Measurements from ENCODE around the gene CELF4.

GRCh38 chr18:37272226-37272625, 293.4 kb downstream of the CELF4 start:
- TF ChIP-seq CTCF (conservative IDR thresholded peaks at IDR 0.05; ENCODE audit: low read depth, low read length), result no peak
- TF ChIP-seq MAFK (IDR thresholded peaks at IDR 0.05; ENCODE audit: low read depth, low read length), result no peak
- TF ChIP-seq POLR2A (IDR thresholded peaks at IDR 0.05; ENCODE audit: low read depth, low read length), result no peak
- no peak for TF ChIP-seq RFX5 (IDR thresholded peaks at IDR 0.05; ENCODE audit: low read depth, low read length)
- TF ChIP-seq FOS (IDR thresholded peaks at IDR 0.05; ENCODE audit: low read depth, low read length), result no peak
- TF ChIP-seq BHLHE40 (IDR thresholded peaks at IDR 0.05; ENCODE audit: low read depth, low read length), result no peak
- TF ChIP-seq RAD21 (IDR thresholded peaks at IDR 0.05; ENCODE audit: low read length), result no peak
- no peak for TF ChIP-seq NFE2L2 (IDR thresholded peaks at IDR 0.05; ENCODE audit: low read depth, low read length)
- TF ChIP-seq ELK1 (IDR thresholded peaks at IDR 0.05; ENCODE audit: borderline replicate concordance, low read depth, low read length), result no peak
- TF ChIP-seq CHD1 (IDR thresholded peaks at IDR 0.05; ENCODE audit: low read depth, low read length), result no peak
- TF ChIP-seq MAZ (IDR thresholded peaks at IDR 0.05; ENCODE audit: borderline replicate concordance, low read depth, low read length), result no peak
